DMS114 treated with DMSO at 0.1 percent for 48 hours (cell line): ENCODE measurements around the gene DHX35.
"Not testable (repeated sequence)": the region's sequence is repeated elsewhere in the genome, so short reads cannot be mapped to it uniquely, and the experiment has no call there.

Experiments
- DNase-seq: peaks from one replicate; lab custom pipeline; 2025; ENCODE audit not compliant: unreplicated experiment; lab: John Stamatoyannopoulos, UW

DHX35 gene

GRCh38 chr20:38939686-38940085 lies 22.5 kb upstream of the DHX35 start:
- no peak for DNase-seq

- no peak for DNase-seq
Measured at GRCh38 chr20:38940644-38941043, 21.5 kb upstream of the DHX35 start.

GRCh38 chr20:38941726-38942389 lies 20.3 kb upstream of the DHX35 start:
- no peak for DNase-seq

GRCh38 chr20:38945012-38945411 lies 17.1 kb upstream of the DHX35 start:
- no peak for DNase-seq

- no peak for DNase-seq
Measured at GRCh38 chr20:38946836-38947235, 15.3 kb upstream of the DHX35 start.

GRCh38 chr20:38947931-38948362 lies 14.2 kb upstream of the DHX35 start:
- DNase-seq: no peak

GRCh38 chr20:38950254-38950653 lies 11.9 kb upstream of the DHX35 start:
- no peak for DNase-seq

GRCh38 chr20:38951611-38952010 lies 10.5 kb upstream of the DHX35 start:
- DNase-seq: no peak

GRCh38 chr20:38952153-38952552 lies 10.0 kb upstream of the DHX35 start:
- DNase-seq: no peak

GRCh38 chr20:38953630-38954340 lies 8.4 kb upstream of the DHX35 start:
- no peak for DNase-seq

GRCh38 chr20:38957235-38957876 lies 4.8 kb upstream of the DHX35 start:
- DNase-seq: no peak

- no peak for DNase-seq
Measured at GRCh38 chr20:38957915-38958485, 4.1 kb upstream of the DHX35 start.

- DNase-seq: not testable (repeated sequence)
Measured at GRCh38 chr20:38960187-38960687, 1.9 kb upstream of the DHX35 start.

- DNase-seq: no peak
Measured at GRCh38 chr20:38961530-38962043, 557 bp upstream of the DHX35 start.

- DNase-seq: no peak
Measured at GRCh38 chr20:38962928-38963401, 821 bp downstream of the DHX35 start.

- no peak for DNase-seq
Measured at GRCh38 chr20:38963745-38964144, 1.6 kb downstream of the DHX35 start.

- no peak for DNase-seq
Measured at GRCh38 chr20:38965264-38965663, 3.1 kb downstream of the DHX35 start.

- no peak for DNase-seq
Measured at GRCh38 chr20:38968090-38968489, 5.9 kb downstream of the DHX35 start.

- DNase-seq: no peak
Measured at GRCh38 chr20:38969708-38970107, 7.6 kb downstream of the DHX35 start.

GRCh38 chr20:38970302-38970701 lies 8.2 kb downstream of the DHX35 start:
- no peak for DNase-seq

- DNase-seq: no peak
Measured at GRCh38 chr20:38973107-38973506, 11.0 kb downstream of the DHX35 start.
